GM12878 (cell line): Measurements from ENCODE around the gene ZBTB16. TPM values are rescaled to one million over a fixed set of nuclear protein-coding genes. Genes with fewer than 3 reads are reported as not detected.

Experiments used
- ATAC-seq: fragments of 200-7000 bp; cut with Tn5 transposase; 3 replicates; pipeline ENCODE4 v1.9.1; 2020; ENCODE audit warnings: mild to moderate bottlenecking, moderate library complexity
- BruUV-seq: library from RNA; stranded (reverse); fragments of 400-500 nt; replicated peaks from 2 replicates; lab custom pipeline; 2021; lab: Mats Ljungman, UMichigan
- CTCF ChIA-PET: fragments of 300-600 bp; sonication (Branson Sonifier 250); formaldehyde crosslinking; extraction: SDS; loops from one replicate; lab custom pipeline; 2021; ENCODE audit warnings: inconsistent platforms; lab: Yijun Ruan, JAX
- POLR2A ChIA-PET: fragments of 350-600 bp; formaldehyde crosslinking; extraction: SDS; loops from one replicate; lab custom pipeline; 2021; ENCODE audit warnings: inconsistent platforms; lab: Charles Lee
- RAD21 ChIA-PET: fragments of 300-600 bp; sonication (Branson Sonifier 250); formaldehyde crosslinking; loops from one replicate; lab custom pipeline; 2023; ENCODE audit warnings: antibody characterized with exemption; ENCODE audit not compliant: unreplicated experiment; lab: Charles Lee
- SMC1A ChIA-PET: fragments of 300-600 bp; sonication (Branson Sonifier 250); formaldehyde crosslinking; loops from one replicate; lab custom pipeline; 2023; ENCODE audit not compliant: unreplicated experiment, uncharacterized antibody; lab: Charles Lee
- DNase-seq: peaks from one replicate; pipeline ENCODE4 v3.0.0-alpha.2; 2011; ENCODE audit warnings: low read depth, low spot score
- FAIRE-seq: peaks from 3 replicates; lab custom pipeline; 2011; peaks lifted over from hg19 to GRCh38; lab: Jason Lieb, UNC
- H2AFZ ChIP-seq: 2 replicates; pipeline ENCODE4 v1.6.0; 2011; ENCODE audit warnings: low read depth, low read length, control low read depth; ENCODE audit not compliant: control insufficient read depth
- H3K27ac ChIP-seq: 2 replicates; pipeline ENCODE4 v1.5.1; 2011; ENCODE audit warnings: control low read depth; ENCODE audit not compliant: control insufficient read depth, insufficient read depth
- H3K27me3 ChIP-seq, 2 experiments: replicated peaks in 1 of 2; 2 replicates each; pipeline versions ENCODE4 v1.6.0 to v1.6.1; 2011; ENCODE audit warnings: low read length in 1 of 2; ENCODE audit not compliant: control insufficient read depth in 2 of 2, insufficient read depth in 2 of 2
- H3K36me3 ChIP-seq, 2 experiments: 2 replicates each; pipeline ENCODE4 v1.5.1; 2011; ENCODE audit warnings: low read length in 1 of 2; ENCODE audit not compliant: control insufficient read depth in 2 of 2, insufficient read depth in 2 of 2
- H3K4me1 ChIP-seq: 2 replicates; pipeline ENCODE4 v1.6.1; 2011; ENCODE audit warnings: mild to moderate bottlenecking, low read length, moderate library complexity, mixed read lengths; ENCODE audit not compliant: control insufficient read depth, insufficient read depth
- H3K4me2 ChIP-seq: 2 replicates; pipeline ENCODE4 v1.6.0; 2011; ENCODE audit warnings: control low read depth; ENCODE audit not compliant: control insufficient read depth, insufficient read depth
- H3K4me3 ChIP-seq: fragments of 200-600 bp; sonication (generic); 2 replicates; pipeline ENCODE4 v1.5.1; 2016
- H3K79me2 ChIP-seq: 2 replicates; pipeline ENCODE4 v1.6.0; 2011; ENCODE audit warnings: low read length; ENCODE audit not compliant: control insufficient read depth, insufficient read depth
- H3K9ac ChIP-seq: 2 replicates; pipeline ENCODE4 v1.8.0; 2011; ENCODE audit warnings: low read length, control low read depth, mixed read lengths; ENCODE audit not compliant: control insufficient read depth, insufficient read depth
- H3K9me3 ChIP-seq: replicated peaks from 3 replicates; pipeline ENCODE4 v1.5.1; 2011; ENCODE audit warnings: mild to moderate bottlenecking, low read length; ENCODE audit not compliant: control insufficient read depth, insufficient read depth
- H4K20me1 ChIP-seq: 2 replicates; pipeline ENCODE4 v1.6.0; 2011; ENCODE audit not compliant: control insufficient read depth, insufficient read depth
- CREM ChIP-seq: IDR thresholded peaks from 2 replicates; pipeline ENCODE4 v1.6.1; 2014; ENCODE audit warnings: antibody characterized with exemption, low read depth
- ETV6 ChIP-seq, 2 experiments: fragments of 450-650 bp in 1 of 2; IDR thresholded peaks in 1 of 2; conservative IDR thresholded peaks in 1 of 2; 2 replicates each; pipeline ENCODE4 v1.6.1; 2014; ENCODE audit warnings: antibody characterized with exemption in 1 of 2, borderline replicate concordance in 1 of 2, low read depth in 1 of 2, mild to moderate bottlenecking in 1 of 2, moderate library complexity in 1 of 2
- HSF1 ChIP-seq: fragments of 150-350 bp; IDR thresholded peaks from 2 replicates; pipeline ENCODE4 v1.6.1; 2014; ENCODE audit warnings: mild to moderate bottlenecking, low read depth, low read length
- MXI1 ChIP-seq: fragments of 150-350 bp; IDR thresholded peaks from 2 replicates; pipeline ENCODE4 v1.6.1; 2011; ENCODE audit warnings: low read depth, mild to moderate bottlenecking, inconsistent platforms, low read length, improper control_type of control experiment
- NFYB ChIP-seq: IDR thresholded peaks from 2 replicates; pipeline ENCODE4 v1.6.1; 2011; ENCODE audit warnings: low read depth, mild to moderate bottlenecking, low read length, improper control_type of control experiment, moderate library complexity; ENCODE audit not compliant: insufficient read depth
- NRF1 ChIP-seq: conservative IDR thresholded peaks from 2 replicates; pipeline ENCODE4 v1.6.1; 2011; ENCODE audit warnings: mild to moderate bottlenecking, low read depth, low read length, improper control_type of control experiment
- RAD21 ChIP-seq: IDR thresholded peaks from 2 replicates; pipeline ENCODE4 v1.6.1; 2011; ENCODE audit warnings: mild to moderate bottlenecking, low read depth, low read length, moderate library complexity; ENCODE audit not compliant: insufficient read depth
- RBBP5 ChIP-seq: fragments of 200-600 bp; sonication (generic); conservative IDR thresholded peaks from 2 replicates; pipeline ENCODE4 v1.6.1; 2016
- SIN3A ChIP-seq: IDR thresholded peaks from 2 replicates; pipeline ENCODE4 v1.6.1; 2012; ENCODE audit warnings: low read depth, low read length, improper control_type of control experiment
- SRF ChIP-seq, 2 experiments: IDR thresholded peaks; 2 replicates each; pipeline ENCODE4 v1.6.1; 2011; ENCODE audit warnings: low read depth in 2 of 2, low read length in 2 of 2, mild to moderate bottlenecking in 1 of 2, moderate library complexity in 1 of 2
- USF1 ChIP-seq: IDR thresholded peaks from 2 replicates; pipeline ENCODE4 v1.6.1; 2011; ENCODE audit warnings: borderline replicate concordance, low read depth, mild to moderate bottlenecking, moderate library complexity, mixed read lengths, low read length; ENCODE audit not compliant: insufficient read depth; ENCODE audit errors: extremely low read length
- USF2 ChIP-seq: IDR thresholded peaks from 2 replicates; pipeline ENCODE4 v1.6.1; 2011; ENCODE audit warnings: low read depth, low read length, improper control_type of control experiment, borderline replicate concordance
- YY1 ChIP-seq: IDR thresholded peaks from 2 replicates; pipeline ENCODE4 v1.6.1; 2011; ENCODE audit warnings: low read depth, mild to moderate bottlenecking, low read length
- ZNF24 ChIP-seq: fragments of 450-650 bp; IDR thresholded peaks from 2 replicates; pipeline ENCODE4 v1.6.1; 2017; ENCODE audit warnings: antibody characterized with exemption, mild to moderate bottlenecking
- ZNF274 ChIP-seq: IDR thresholded peaks from one replicate; pipeline ENCODE4 v1.8.0; 2011; ENCODE audit not compliant: insufficient read length, insufficient read depth
- ZNF384 ChIP-seq: IDR thresholded peaks from 2 replicates; pipeline ENCODE4 v1.6.1; 2012; ENCODE audit warnings: low read depth, mild to moderate bottlenecking, low read length, improper control_type of control experiment, borderline replicate concordance
- WGBS: methylation state at CpG from one replicate; pipeline ENCODE4 v1.1.6; 2016; ENCODE audit warnings: low lambda C conversion rate; ENCODE audit not compliant: insufficient replicate concordance, insufficient coverage; ENCODE audit errors: missing lambda C conversion rate; 5-methylcytosine and 5-hydroxymethylcytosine counted together
- in situ Hi-C: fragments of 300-500 bp; cut with MboI; formaldehyde crosslinking; loops from 9 replicates; pipeline ENCODE4 v1.14.3; 2018; ENCODE audit warnings: mixed read lengths
- intact Hi-C: fragments of 100-400 bp; cut with micrococcal nuclease; formaldehyde crosslinking; loops from one replicate; pipeline ENCODE4 v1.14.2; 2022; ENCODE audit not compliant: unreplicated experiment
- polyA plus RNA-seq, 11 experiments: library from polyadenylated mRNA; depleted of rRNA in 4 of 11; unstranded in 6 of 11; stranded (reverse) in 5 of 11; fragments of >200 nt; fragmentation: Nextera tagmentation in 4 of 11; fragmentation: Illumina TruSeq in 1 of 11; extraction: Ambion mirVana in 4 of 11; extraction: Trizol in 1 of 11; gene quantifications; 1 replicate in 1 of 11; 2 replicates in 10 of 11; pipeline versions ENCODE4 v1.2.1 to v1.2.3, GENCODE V29; 2011 to 2016; ENCODE audit warnings: inconsistent platforms in 2 of 11, missing spikeins in 2 of 11, low read depth in 1 of 11
- total RNA-seq, 4 experiments: library from RNA; depleted of rRNA in 3 of 4; stranded (reverse); fragments of >200 nt in 3 of 4; fragmentation: Illumina TruSeq in 1 of 4; extraction: Trizol in 1 of 4; gene quantifications; 2 replicates each; pipeline versions ENCODE4 v1.2.1 to v1.2.3, GENCODE V29; 2013 to 2021
- TF ChIP-seq, protein P1 (sequence below): IDR thresholded peaks from 2 replicates; pipeline ENCODE4 v1.6.1; 2012; ENCODE audit warnings: improper control_type of control experiment, low read depth, low read length; ENCODE audit not compliant: insufficient replicate concordance

Gene ZBTB16
- total and polyA plus RNA-seq, 10 of the 15 experiments (the other 5 are each of a cell fraction or from before 2014, with no cell fraction given), result 0.38 TPM; not detected in 9

DNA sequence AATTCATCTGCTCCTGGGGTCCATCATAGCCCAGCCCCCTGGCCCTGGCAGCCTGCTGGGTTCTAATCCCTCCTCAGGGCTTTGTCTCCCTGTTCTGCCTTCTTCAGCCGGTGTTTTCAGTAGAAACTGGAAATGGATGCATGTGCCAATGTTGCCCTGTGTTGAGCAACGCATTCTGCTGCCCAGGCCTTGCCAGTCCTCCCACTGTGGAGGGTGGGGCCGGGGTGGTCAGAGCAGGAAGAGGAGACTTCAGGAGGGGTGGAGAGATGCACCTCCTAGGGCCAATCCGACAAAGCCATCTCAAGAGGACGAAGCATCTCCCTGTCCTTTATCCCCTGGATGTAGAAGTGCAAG lies 27.6 kb upstream of the ZBTB16 start:
- Histone ChIP-seq H3K27me3 (no peaks in the 10 kb centered on the region; a peak in 1 of 4 replicates), H3K27ac (no peak overlapping the region), H3K79me2 (no peaks in the 10 kb centered on the region), H3K4me1 (no peaks in the 10 kb centered on the region), H3K36me3 (no peaks in the 10 kb centered on the region), H3K9ac (no peak overlapping the region), H3K9me3 (no peaks in the 10 kb centered on the region), H3K4me3 (no peak overlapping the region), H2AFZ (no peak overlapping the region), H4K20me1 (no peaks in the 10 kb centered on the region), H3K4me2 (no peak overlapping the region)
- no peak for DNase-seq
- FAIRE-seq, result no peak
- no TSS peak for BruUV-seq
- SMC1A ChIA-PET, result no interaction called here
- in situ Hi-C loops (no loop called here), intact Hi-C loops (no loop called here)
- no peak for ATAC-seq
- TF ChIP-seq ZNF384 (no peak), MXI1 (no peak), SRF (IDR thresholded peaks at IDR 0.05; ENCODE audit: low read depth in 2 of 2, low read length in 2 of 2) (no peak), ZNF274 (no peak), USF1 (no peak), USF2 (no peak), RBBP5 (no peak), RAD21 (no peak), NFYB (no peak), ZNF24 (no peak), ETV6 (conservative IDR thresholded peaks at IDR 0.05 in 1 of 2, IDR thresholded peaks at IDR 0.05 in 1 of 2; ENCODE audit: borderline replicate concordance in 1 of 2, low read depth in 1 of 2) (no peak), CREM (no peak), SIN3A (no peak), YY1 (no peak), HSF1 (no peak), NRF1 (no peak)
- TF ChIP-seq, protein P1, sequence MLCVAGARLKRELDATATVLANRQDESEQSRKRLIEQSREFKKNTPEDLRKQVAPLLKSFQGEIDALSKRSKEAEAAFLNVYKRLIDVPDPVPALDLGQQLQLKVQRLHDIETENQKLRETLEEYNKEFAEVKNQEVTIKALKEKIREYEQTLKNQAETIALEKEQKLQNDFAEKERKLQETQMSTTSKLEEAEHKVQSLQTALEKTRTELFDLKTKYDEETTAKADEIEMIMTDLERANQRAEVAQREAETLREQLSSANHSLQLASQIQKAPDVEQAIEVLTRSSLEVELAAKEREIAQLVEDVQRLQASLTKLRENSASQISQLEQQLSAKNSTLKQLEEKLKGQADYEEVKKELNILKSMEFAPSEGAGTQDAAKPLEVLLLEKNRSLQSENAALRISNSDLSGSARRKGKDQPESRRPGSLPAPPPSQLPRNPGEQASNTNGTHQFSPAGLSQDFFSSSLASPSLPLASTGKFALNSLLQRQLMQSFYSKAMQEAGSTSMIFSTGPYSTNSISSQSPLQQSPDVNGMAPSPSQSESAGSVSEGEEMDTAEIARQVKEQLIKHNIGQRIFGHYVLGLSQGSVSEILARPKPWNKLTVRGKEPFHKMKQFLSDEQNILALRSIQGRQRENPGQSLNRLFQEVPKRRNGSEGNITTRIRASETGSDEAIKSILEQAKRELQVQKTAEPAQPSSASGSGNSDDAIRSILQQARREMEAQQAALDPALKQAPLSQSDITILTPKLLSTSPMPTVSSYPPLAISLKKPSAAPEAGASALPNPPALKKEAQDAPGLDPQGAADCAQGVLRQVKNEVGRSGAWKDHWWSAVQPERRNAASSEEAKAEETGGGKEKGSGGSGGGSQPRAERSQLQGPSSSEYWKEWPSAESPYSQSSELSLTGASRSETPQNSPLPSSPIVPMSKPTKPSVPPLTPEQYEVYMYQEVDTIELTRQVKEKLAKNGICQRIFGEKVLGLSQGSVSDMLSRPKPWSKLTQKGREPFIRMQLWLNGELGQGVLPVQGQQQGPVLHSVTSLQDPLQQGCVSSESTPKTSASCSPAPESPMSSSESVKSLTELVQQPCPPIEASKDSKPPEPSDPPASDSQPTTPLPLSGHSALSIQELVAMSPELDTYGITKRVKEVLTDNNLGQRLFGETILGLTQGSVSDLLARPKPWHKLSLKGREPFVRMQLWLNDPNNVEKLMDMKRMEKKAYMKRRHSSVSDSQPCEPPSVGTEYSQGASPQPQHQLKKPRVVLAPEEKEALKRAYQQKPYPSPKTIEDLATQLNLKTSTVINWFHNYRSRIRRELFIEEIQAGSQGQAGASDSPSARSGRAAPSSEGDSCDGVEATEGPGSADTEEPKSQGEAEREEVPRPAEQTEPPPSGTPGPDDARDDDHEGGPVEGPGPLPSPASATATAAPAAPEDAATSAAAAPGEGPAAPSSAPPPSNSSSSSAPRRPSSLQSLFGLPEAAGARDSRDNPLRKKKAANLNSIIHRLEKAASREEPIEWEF, result no peak
- POLR2A ChIA-PET, result no interaction called here
- WGBS, result 25% methylated on average over 5 of the region's 5 CpGs
- CTCF ChIA-PET, result no interaction called here
- RAD21 ChIA-PET, result no interaction called here
